ENCODE results near the gene LRP2. TPM values are rescaled to one million over a fixed set of nuclear protein-coding genes. Genes with fewer than 3 reads are reported as not detected.

LRP2 gene
- polyA plus RNA-seq, 1 of the 3 experiments (the other 2 are of a cell fraction) = not detected

- ChIA-PET POLR2A (no interaction called here), CTCF (interaction anchor here (1.0 kb wide), 1 partner anchor 14 kb away, joined by 3 read pairs; no protein-coding TSS in a partner anchor)
- H4K20me1 ChIP-seq (ENCODE audit: insufficient read depth) = no peaks in the 10 kb centered on the region
- no peaks in the 10 kb centered on the region for H3K9me2 ChIP-seq
- H3K9me3 ChIP-seq = no peaks in the 10 kb centered on the region
- H3F3A ChIP-seq (replicated peaks; ENCODE audit: insufficient read depth) = no peaks in the 10 kb centered on the region
- H3K4me3 ChIP-seq (ENCODE audit: low read depth in 2 of 2, low read length in 1 of 2) = no peak overlapping the region
- H3K27me3 ChIP-seq (ENCODE audit: insufficient read depth) = no peaks in the 10 kb centered on the region
- H3K9ac ChIP-seq = no peak overlapping the region
- H2AFZ ChIP-seq (ENCODE audit: low read depth) = no peak overlapping the region
- DNase-seq = no peak
- no peaks in the 10 kb centered on the region for H3K79me2 ChIP-seq (ENCODE audit: insufficient read depth)
- no peaks in the 10 kb centered on the region for H3K36me3 ChIP-seq (replicated peaks in 1 of 2; ENCODE audit: control insufficient read depth in 1 of 2, insufficient read depth in 2 of 2, low read length in 1 of 2)
- TF ChIP-seq PBX3 (IDR thresholded peaks at IDR 0.05) (no peak), MAX (IDR thresholded peaks at IDR 0.05; ENCODE audit: low read depth) (no peak), RAD21 (IDR thresholded peaks at IDR 0.05; ENCODE audit: low read length) (no peak), USF1 (IDR thresholded peaks at IDR 0.05; ENCODE audit: borderline replicate concordance, low read depth) (no peak), ZBTB33 (IDR thresholded peaks at IDR 0.05; ENCODE audit: borderline replicate concordance, low read depth) (no peak), POLR2AphosphoS5 (IDR thresholded peaks at IDR 0.05; ENCODE audit: low read depth, low read length) (no peak)
- no peak overlapping the region for H3K4me2 ChIP-seq
- WGBS (ENCODE audit: low lambda C conversion rate) = under 1% methylated on average over 5 of the region's 5 CpGs
- H3K4me1 ChIP-seq (ENCODE audit: control insufficient read depth in 1 of 2, insufficient read depth in 2 of 2, low read depth in 1 of 2, low read length in 1 of 2) = no peaks in the 10 kb centered on the region
- no peak overlapping the region for H3K27ac ChIP-seq (ENCODE audit: low read depth in 2 of 2, low read length in 1 of 2)
Observed at GRCh38 chr2:169300636-169301530, 61.5 kb downstream of the LRP2 start.

GRCh38 chr2:169298007-169298406 lies 64.3 kb downstream of the LRP2 start:
- Histone ChIP-seq H3K4me1 (ENCODE audit: control insufficient read depth in 1 of 2, insufficient read depth in 2 of 2, low read depth in 1 of 2, low read length in 1 of 2) (no peaks in the 10 kb centered on the region), H3K4me2 (no peak overlapping the region), H3K9me3 (no peaks in the 10 kb centered on the region), H3K79me2 (ENCODE audit: insufficient read depth) (no peaks in the 10 kb centered on the region), H3K4me3 (ENCODE audit: low read depth in 2 of 2, low read length in 1 of 2) (no peak overlapping the region), H2AFZ (ENCODE audit: low read depth) (no peak overlapping the region), H3K9me2 (no peaks in the 10 kb centered on the region), H3K27ac (ENCODE audit: low read depth in 2 of 2, low read length in 1 of 2) (no peak overlapping the region), H3F3A (replicated peaks; ENCODE audit: insufficient read depth) (no peaks in the 10 kb centered on the region), H3K9ac (no peak overlapping the region), H3K27me3 (ENCODE audit: insufficient read depth) (no peaks in the 10 kb centered on the region), H3K36me3 (replicated peaks in 1 of 2; ENCODE audit: control insufficient read depth in 1 of 2, insufficient read depth in 2 of 2, low read length in 1 of 2) (no peaks in the 10 kb centered on the region), H4K20me1 (ENCODE audit: insufficient read depth) (no peaks in the 10 kb centered on the region)
- POLR2A ChIA-PET = no interaction called here
- 53% methylated on average over 1 of the region's 1 CpG for WGBS (ENCODE audit: low lambda C conversion rate)
- TF ChIP-seq MAX (IDR thresholded peaks at IDR 0.05; ENCODE audit: low read depth) (no peak), TCF12 (IDR thresholded peaks at IDR 0.05) (no peak), FOXJ3 (CRISPR knock-in tag; IDR thresholded peaks at IDR 0.05) (no peak), USF1 (IDR thresholded peaks at IDR 0.05; ENCODE audit: borderline replicate concordance, low read depth) (no peak), IRF3 (IDR thresholded peaks at IDR 0.05; ENCODE audit: low read depth, low read length) (no peak), TEAD4 (IDR thresholded peaks at IDR 0.05; ENCODE audit: borderline replicate concordance, insufficient read depth) (no peak), RAD21 (IDR thresholded peaks at IDR 0.05; ENCODE audit: low read length) (no peak), RCOR1 (IDR thresholded peaks at IDR 0.05; ENCODE audit: low read length) (no peak), NRF1 (IDR thresholded peaks at IDR 0.05; ENCODE audit: low read depth, low read length) (no peak), SIN3A (IDR thresholded peaks at IDR 0.05; ENCODE audit: borderline replicate concordance, low read depth, low read length) (no peak), ZBTB33 (IDR thresholded peaks at IDR 0.05; ENCODE audit: borderline replicate concordance, low read depth) (no peak)
- CTCF ChIA-PET = no interaction called here
- no peak for DNase-seq
